Panc1 (cell line): ENCODE data around the gene MSI2. TPM values are rescaled to one million over a fixed set of nuclear protein-coding genes. Genes with fewer than 3 reads are reported as not detected.

Source experiments
- ATAC-seq: fragments of 200-7000 bp; cut with Tn5 transposase; 2 replicates; pipeline ENCODE4 v1.9.1; 2020; ENCODE audit warnings: mild to moderate bottlenecking, moderate library complexity
- BruUV-seq: library from RNA; stranded (reverse); fragments of 400-500 nt; replicated peaks from 2 replicates; lab custom pipeline; 2021; lab: Mats Ljungman, UMichigan
- CTCF ChIA-PET: fragments of 300-600 bp; sonication (Branson Sonifier 250); formaldehyde crosslinking; loops from one replicate; lab custom pipeline; 2022; ENCODE audit warnings: antibody characterized with exemption; lab: Charles Lee
- POLR2A ChIA-PET: fragments of 300-600 bp; sonication (Branson Sonifier 250); formaldehyde crosslinking; loops from one replicate; lab custom pipeline; 2022; ENCODE audit warnings: antibody characterized with exemption; lab: Charles Lee
- DNase-seq: peaks from one replicate; pipeline ENCODE4 v3.0.0-alpha.2; 2010; ENCODE audit warnings: low read depth, low spot score
- H3K27ac ChIP-seq: 2 replicates; pipeline ENCODE4 v1.5.1; 2011; ENCODE audit warnings: mild to moderate bottlenecking, low read length, inconsistent platforms
- H3K27me3 ChIP-seq: fragments of 200-500 bp; sonication (Bioruptor generic); 2 replicates; pipeline ENCODE4 v1.6.0; 2014; ENCODE audit warnings: low read length, inconsistent platforms; ENCODE audit not compliant: control insufficient read depth, insufficient read depth
- H3K36me3 ChIP-seq: fragments of 200-500 bp; sonication (Bioruptor generic); 2 replicates; pipeline ENCODE4 v1.5.1; 2014; ENCODE audit warnings: inconsistent platforms, mild to moderate bottlenecking, low read length, moderate library complexity; ENCODE audit not compliant: control insufficient read depth, insufficient read depth
- H3K4me1 ChIP-seq: 2 replicates; pipeline ENCODE4 v1.5.1; 2011; ENCODE audit warnings: inconsistent platforms, mild to moderate bottlenecking, low read length, moderate library complexity; ENCODE audit not compliant: control insufficient read depth, insufficient read depth
- H3K4me3 ChIP-seq, 2 experiments: 2 replicates each; pipeline ENCODE4 v1.5.1; 2011 to 2012; ENCODE audit warnings: low read depth in 2 of 2, low read length in 2 of 2, mild to moderate bottlenecking in 2 of 2, inconsistent platforms in 1 of 2, moderate library complexity in 1 of 2
- H3K9me3 ChIP-seq: fragments of 200-500 bp; sonication (Bioruptor generic); 2 replicates; pipeline ENCODE4 v1.5.1; 2014; ENCODE audit warnings: low read depth, mild to moderate bottlenecking, inconsistent platforms, low read length, moderate library complexity; ENCODE audit not compliant: control insufficient read depth, insufficient read depth
- POLR2AphosphoS5 ChIP-seq: IDR thresholded peaks from 2 replicates; pipeline ENCODE4 v1.6.1; 2012; ENCODE audit warnings: mild to moderate bottlenecking, low read depth, low read length, moderate library complexity
- SIN3A ChIP-seq: IDR thresholded peaks from 2 replicates; pipeline ENCODE4 v1.6.1; 2012; ENCODE audit warnings: low read depth, mild to moderate bottlenecking, low read length, moderate library complexity, borderline replicate concordance; ENCODE audit not compliant: insufficient read depth
- TCF7L2 ChIP-seq: IDR thresholded peaks from 2 replicates; pipeline ENCODE4 v1.6.1; 2011; ENCODE audit warnings: mild to moderate bottlenecking, low read depth, low read length, inconsistent platforms
- in situ Hi-C: cut with HindIII; loops from 2 replicates; pipeline ENCODE4 v1.10.0; 2016; ENCODE audit warnings: low sequenced_read_pairs, low pct_unique_long_range_greater_than_20kb
- intact Hi-C: fragments of 100-400 bp; cut with micrococcal nuclease; formaldehyde crosslinking; loops from one replicate; pipeline ENCODE4 v1.10.0; 2022; ENCODE audit not compliant: unreplicated experiment
- total RNA-seq: library from RNA; stranded (reverse); gene quantifications from one replicate; pipeline ENCODE4 v1.2.1, GENCODE V29; 2021; ENCODE audit not compliant: unreplicated experiment
- TF ChIP-seq, protein P1 (sequence below), 2 experiments: IDR thresholded peaks; 2 replicates each; pipeline ENCODE4 v1.6.1; 2011 to 2012; ENCODE audit warnings: low read depth in 2 of 2, control low read depth in 1 of 2, low read length in 1 of 2, mild to moderate bottlenecking in 1 of 2, moderate library complexity in 1 of 2; ENCODE audit not compliant: insufficient read depth in 1 of 2
- TF ChIP-seq, protein P2 (sequence below): fragments of 450-650 bp; IDR thresholded peaks from 2 replicates; pipeline ENCODE4 v1.5.1; 2017; ENCODE audit warnings: mild to moderate bottlenecking

The MSI2 gene
- total RNA-seq, 1 experiment from 2014 or later, result 38.5 TPM

DNA sequence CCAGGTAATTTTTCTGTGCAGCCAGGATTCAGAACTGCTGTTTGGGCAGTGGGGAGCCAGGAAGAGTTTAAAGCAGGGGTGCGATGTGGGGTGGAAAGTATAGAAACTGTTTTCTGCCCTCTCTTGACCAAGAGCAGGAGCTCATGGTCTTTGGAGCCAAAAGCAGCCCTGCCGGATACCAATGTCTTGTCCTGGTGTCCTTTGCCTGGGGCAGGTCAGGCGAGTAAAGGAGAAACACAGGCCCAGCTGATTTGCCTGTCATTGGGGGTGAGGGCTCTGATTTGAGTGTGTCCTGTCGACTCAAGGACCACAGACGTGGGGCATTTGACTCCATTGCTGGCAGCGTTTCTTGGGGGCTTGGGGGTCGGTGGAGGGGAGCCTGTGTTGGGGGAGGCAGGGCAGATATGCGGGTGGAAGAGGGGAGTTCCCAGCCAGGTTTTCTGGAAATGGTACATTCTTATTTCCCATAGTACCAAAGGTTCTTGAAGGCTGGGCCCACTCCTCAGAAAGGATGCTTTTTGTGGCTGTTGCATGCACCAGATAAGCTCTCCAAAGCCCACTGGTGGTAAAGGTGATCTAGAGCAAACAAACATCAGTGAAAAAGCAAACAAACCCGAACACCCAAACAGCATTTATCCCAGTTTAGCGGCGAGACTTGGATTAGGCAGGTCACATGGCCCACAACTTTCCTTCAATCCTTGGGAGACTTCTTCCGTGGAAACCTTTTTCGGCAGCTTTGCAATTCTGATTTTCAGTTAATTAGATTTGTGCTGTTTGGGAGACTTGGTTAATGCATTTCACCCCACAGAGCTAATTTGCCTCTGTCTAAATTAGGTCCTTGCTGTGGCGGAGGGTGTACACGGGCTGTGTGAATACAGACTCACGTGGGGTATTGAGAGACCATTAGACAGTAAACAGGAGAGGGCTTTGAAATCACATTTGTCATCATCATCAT, 59.0 kb downstream of the MSI2 start:
- H3K27ac ChIP-seq, result no peak overlapping the region

GRCh38 chr17:57316361-57316760, 60.0 kb downstream of the MSI2 start:
- DNase-seq (no peak), ATAC-seq (no peak)
- no peak overlapping the region for H3K4me3 ChIP-seq
- no peaks in the 10 kb centered on the region for H3K4me1 ChIP-seq
- H3K36me3 ChIP-seq, result no peaks in the 10 kb centered on the region
- intact Hi-C loops (no loop called here), in situ Hi-C loops (no loop called here)
- CTCF ChIA-PET, result no interaction called here
- POLR2A ChIA-PET, result interaction anchor here (0.7 kb wide), 1 partner anchor 9 kb away, joined by 4 read pairs; no protein-coding TSS in a partner anchor
- no TSS peak for BruUV-seq
- TF ChIP-seq, protein P1, sequence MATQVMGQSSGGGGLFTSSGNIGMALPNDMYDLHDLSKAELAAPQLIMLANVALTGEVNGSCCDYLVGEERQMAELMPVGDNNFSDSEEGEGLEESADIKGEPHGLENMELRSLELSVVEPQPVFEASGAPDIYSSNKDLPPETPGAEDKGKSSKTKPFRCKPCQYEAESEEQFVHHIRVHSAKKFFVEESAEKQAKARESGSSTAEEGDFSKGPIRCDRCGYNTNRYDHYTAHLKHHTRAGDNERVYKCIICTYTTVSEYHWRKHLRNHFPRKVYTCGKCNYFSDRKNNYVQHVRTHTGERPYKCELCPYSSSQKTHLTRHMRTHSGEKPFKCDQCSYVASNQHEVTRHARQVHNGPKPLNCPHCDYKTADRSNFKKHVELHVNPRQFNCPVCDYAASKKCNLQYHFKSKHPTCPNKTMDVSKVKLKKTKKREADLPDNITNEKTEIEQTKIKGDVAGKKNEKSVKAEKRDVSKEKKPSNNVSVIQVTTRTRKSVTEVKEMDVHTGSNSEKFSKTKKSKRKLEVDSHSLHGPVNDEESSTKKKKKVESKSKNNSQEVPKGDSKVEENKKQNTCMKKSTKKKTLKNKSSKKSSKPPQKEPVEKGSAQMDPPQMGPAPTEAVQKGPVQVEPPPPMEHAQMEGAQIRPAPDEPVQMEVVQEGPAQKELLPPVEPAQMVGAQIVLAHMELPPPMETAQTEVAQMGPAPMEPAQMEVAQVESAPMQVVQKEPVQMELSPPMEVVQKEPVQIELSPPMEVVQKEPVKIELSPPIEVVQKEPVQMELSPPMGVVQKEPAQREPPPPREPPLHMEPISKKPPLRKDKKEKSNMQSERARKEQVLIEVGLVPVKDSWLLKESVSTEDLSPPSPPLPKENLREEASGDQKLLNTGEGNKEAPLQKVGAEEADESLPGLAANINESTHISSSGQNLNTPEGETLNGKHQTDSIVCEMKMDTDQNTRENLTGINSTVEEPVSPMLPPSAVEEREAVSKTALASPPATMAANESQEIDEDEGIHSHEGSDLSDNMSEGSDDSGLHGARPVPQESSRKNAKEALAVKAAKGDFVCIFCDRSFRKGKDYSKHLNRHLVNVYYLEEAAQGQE (IDR thresholded peaks at IDR 0.05; ENCODE audit: insufficient read depth in 1 of 2, low read depth in 2 of 2, low read length in 1 of 2), result no peak
- TF ChIP-seq POLR2AphosphoS5 (no peak), SIN3A (no peak), TCF7L2 (no peak)
- TF ChIP-seq, protein P2, sequence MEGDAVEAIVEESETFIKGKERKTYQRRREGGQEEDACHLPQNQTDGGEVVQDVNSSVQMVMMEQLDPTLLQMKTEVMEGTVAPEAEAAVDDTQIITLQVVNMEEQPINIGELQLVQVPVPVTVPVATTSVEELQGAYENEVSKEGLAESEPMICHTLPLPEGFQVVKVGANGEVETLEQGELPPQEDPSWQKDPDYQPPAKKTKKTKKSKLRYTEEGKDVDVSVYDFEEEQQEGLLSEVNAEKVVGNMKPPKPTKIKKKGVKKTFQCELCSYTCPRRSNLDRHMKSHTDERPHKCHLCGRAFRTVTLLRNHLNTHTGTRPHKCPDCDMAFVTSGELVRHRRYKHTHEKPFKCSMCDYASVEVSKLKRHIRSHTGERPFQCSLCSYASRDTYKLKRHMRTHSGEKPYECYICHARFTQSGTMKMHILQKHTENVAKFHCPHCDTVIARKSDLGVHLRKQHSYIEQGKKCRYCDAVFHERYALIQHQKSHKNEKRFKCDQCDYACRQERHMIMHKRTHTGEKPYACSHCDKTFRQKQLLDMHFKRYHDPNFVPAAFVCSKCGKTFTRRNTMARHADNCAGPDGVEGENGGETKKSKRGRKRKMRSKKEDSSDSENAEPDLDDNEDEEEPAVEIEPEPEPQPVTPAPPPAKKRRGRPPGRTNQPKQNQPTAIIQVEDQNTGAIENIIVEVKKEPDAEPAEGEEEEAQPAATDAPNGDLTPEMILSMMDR, result no peak
- no peaks in the 10 kb centered on the region for H3K27me3 ChIP-seq
- no peak overlapping the region for H3K27ac ChIP-seq
- no peaks in the 10 kb centered on the region for H3K9me3 ChIP-seq

More for the DNA sequence above, 59.0 kb downstream of the MSI2 start:
- no peaks in the 10 kb centered on the region for H3K4me1 ChIP-seq
- intact Hi-C loops, result no loop called here
- ChIA-PET CTCF (no interaction called here), POLR2A (interaction anchor here (0.7 kb wide), 1 partner anchor 10 kb away, joined by 4 read pairs; no protein-coding TSS in a partner anchor)
- DNase-seq (no peak), ATAC-seq (no peak)
- in situ Hi-C loops, result no loop called here
- H3K9me3 ChIP-seq, result no peaks in the 10 kb centered on the region
- no TSS peak for BruUV-seq
- no peak overlapping the region for H3K4me3 ChIP-seq
- H3K36me3 ChIP-seq, result no peaks in the 10 kb centered on the region
- H3K27me3 ChIP-seq, result no peaks in the 10 kb centered on the region
- TF ChIP-seq SIN3A (no peak), TCF7L2 (no peak), POLR2AphosphoS5 (no peak)
- TF ChIP-seq, protein P2, result no peak
- TF ChIP-seq, protein P1 (IDR thresholded peaks at IDR 0.05; ENCODE audit: insufficient read depth in 1 of 2, low read depth in 2 of 2, low read length in 1 of 2), result no peak
